GM21737 (cell line): ENCODE measurements around the gene MPPED1.

Experiments
- ATAC-seq: cut with Tn5 transposase; IDR thresholded peaks from one replicate; pipeline ENCODE4 v1.9.1; 2021; ENCODE audit warnings: mild to moderate bottlenecking, moderate library complexity; ENCODE audit not compliant: unreplicated experiment

The MPPED1 gene

GRCh38 chr22:43535741-43536140, 123.9 kb downstream of the MPPED1 start:
- no peak for ATAC-seq

- no peak for ATAC-seq
Observed at GRCh38 chr22:43537019-43537585, 125.3 kb downstream of the MPPED1 start.

DNA sequence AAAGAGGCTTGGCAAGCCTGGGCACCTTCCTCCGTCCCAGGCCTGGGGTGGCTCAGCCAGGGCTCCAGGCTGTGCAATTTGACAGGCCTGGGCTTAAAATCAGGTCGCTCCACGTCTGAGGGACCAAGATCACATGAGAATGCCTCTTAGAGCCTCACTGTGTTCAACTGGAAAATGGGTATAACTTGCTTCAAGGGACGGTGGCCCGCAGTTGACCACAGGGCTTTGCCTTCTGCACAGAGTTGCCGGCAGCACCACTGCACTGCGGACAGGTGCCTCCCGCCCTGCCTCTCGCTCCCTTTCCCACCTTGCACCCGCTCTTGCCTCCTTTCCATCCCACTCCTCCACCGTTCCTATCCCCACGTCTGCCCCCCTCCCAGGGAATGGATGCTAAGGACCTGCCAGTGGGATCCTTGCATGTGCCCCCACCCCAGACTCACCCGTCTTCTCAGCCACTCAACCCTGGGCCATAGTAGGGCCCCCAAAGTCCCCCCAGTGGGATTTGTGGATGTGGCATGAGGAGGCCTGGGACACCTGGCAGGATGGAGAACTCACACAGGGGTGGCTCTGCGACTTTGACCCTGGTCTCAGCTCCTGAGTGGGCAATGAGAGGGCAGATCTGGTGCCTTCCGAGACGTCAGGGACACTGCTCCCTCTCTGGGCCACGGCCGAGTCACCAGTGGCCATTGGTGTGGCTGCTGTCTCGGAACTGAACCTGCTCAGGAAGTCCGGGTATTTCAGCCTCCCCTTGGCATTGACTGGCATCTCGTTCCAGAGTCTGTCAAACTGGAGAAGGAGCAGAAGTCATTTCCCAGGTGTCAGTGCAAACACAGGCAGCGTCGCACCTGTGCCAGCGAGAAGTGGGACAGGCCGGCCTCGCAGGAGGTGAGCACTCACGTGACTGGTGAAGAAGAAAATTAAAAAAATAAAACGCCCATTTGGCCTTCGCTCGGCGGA, 128.0 kb downstream of the MPPED1 start:
- no peak for ATAC-seq

DNA sequence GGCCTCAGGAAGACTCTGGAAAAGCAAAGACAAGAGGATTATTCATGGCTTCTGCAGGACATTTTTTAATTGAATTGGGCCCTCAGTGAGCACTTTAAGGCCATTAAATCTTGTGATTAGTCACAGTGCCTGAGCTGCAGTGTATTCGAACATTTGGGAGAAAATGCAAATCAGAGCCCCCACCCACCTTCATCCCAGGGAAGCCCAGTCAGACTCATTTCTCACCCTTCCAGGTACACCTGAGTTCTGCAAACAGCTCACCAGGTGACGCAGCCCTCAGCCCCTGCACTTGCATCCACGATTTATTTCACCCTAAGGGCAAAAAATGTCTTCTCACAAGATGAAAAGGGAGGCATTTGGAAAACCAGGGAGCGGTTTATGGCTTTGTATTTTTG, 128.7 kb downstream of the MPPED1 start:
- ATAC-seq, result no peak

DNA sequence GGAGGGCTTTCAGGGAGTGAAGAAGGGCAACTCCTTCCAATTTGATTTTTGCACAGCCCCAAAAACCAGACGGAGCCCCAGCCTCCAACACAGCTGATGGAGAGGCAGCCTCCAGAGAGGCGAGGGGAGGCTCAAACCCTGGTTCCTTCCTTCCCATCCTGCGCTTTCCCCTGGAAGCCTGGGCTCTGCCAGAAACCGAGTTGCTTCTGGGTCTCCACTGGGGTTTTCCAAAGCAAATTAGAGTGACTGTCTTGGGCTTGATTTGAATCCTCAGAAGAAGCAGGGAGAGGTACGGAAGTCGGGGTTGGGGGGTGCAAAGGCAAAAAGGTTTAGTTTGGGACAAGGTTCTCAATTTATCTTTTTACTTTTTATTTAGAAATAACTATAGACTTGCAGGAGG, 129.2 kb downstream of the MPPED1 start:
- no peak for ATAC-seq

DNA sequence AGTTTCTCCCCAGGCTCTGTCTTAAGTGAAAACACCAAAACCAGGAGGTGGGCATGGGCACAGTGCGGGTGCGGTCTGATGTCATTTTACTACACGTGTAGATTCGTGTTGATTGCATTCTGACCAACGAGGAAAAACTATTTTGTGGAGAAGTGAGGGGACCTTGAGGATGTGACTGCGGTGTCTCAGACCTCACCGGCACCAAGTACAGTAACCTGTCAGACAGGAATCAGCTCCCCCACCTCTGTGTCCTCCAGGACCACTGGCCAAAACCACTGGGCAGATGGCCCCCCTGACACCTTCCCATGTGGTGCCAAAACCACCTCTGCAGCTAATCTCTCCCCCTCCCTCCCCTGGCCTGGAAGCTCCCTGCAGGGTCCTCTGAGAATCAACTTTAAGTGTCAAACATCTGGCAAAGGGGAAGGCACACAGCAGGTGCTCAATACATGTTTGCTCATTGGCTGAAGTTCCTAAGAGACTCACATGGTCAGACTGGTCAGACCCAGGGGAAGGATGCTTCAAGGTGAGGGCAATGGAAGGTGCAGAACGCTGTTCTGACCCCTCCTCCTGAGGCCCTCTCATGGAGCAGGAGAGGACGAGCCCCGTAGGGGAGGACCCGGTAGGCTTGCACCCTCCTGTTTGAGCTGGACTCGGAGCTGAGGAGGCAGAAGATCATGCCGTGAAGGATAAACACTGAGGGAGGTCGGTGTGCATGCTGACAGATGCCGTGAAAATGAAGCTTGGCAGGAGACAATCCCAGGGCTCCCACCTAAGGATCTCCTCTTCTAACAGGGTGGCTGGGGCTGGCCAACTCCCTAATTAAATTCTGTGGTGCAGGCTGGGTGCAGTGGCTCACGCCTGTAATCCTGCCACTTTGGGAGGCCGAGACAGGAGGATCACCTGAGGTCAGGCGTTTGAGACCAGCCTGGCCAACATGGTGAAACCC, 129.9 kb downstream of the MPPED1 start:
- no peak for ATAC-seq

GRCh38 chr22:43542681-43543521, 131.1 kb downstream of the MPPED1 start:
- no peak for ATAC-seq

- ATAC-seq, result no peak
Observed at GRCh38 chr22:43543522-43544288, 131.9 kb downstream of the MPPED1 start.

DNA sequence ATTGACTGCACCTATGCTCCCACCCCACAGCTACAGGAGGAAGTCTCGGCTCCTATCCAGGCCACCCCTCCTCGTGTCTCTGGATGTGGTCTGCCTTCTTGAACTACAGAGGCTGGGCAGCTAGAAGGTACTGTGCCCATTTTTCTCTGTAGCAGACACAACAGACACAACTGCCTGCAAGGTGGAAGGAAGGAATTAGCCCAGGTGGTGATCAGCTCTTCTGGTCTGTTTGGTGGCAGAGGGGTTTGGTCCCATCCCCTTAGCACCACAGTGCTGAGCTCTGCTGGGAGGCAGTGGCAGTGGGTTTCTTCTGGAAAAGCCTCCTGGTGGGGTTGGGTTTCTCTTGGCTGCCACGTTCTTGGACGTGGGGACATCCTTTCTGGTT, 132.5 kb downstream of the MPPED1 start:
- ATAC-seq, result no peak

- no peak for ATAC-seq
Observed at GRCh38 chr22:43546186-43546585, 134.4 kb downstream of the MPPED1 start.

- no peak for ATAC-seq
Observed at GRCh38 chr22:43550024-43550620, 138.3 kb downstream of the MPPED1 start.

GRCh38 chr22:43550672-43551071, 138.9 kb downstream of the MPPED1 start:
- no peak for ATAC-seq

DNA sequence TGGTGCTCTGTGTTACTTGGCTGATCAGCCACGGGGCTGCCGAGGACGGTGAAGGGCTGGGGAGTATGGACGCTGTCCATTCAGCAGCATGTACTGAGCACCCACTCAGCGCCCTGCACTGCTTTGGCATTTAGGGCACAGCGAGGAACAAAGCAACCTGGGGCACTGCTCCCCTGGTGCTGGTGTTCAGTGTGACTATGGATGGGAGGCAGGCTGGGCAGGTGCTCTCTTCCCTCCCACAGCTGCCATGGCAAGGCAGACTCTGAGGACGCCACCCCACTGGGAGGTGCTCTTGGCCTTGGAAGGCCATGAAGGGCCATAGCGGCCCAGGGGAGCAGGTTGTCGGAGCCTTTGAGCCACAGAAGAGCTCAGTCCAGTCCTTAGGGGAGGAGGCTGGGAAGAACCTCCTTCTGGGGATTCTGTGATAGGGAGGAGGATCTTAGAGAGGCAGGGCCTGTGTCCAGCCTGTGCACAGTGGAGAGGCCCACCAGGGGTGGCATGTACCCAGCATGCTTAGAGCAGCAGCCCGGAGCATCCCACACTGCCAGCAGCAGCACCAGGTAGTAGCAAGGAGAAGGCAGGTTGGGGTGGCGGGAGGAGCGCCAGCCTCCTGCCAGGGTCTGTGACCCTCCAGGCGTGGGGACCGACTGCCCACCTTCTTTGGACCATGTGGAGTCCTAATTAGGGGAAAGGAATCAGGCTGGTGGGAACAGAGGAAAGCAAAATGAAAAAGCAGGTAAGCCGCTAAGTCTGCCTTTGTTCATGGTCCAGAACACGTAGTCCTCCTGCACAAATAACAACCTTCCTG, 141.8 kb downstream of the MPPED1 start:
- ATAC-seq, result no peak

GRCh38 chr22:43554259-43554636, 142.4 kb downstream of the MPPED1 start:
- no peak for ATAC-seq

GRCh38 chr22:43554694-43555365, 143.0 kb downstream of the MPPED1 start:
- no peak for ATAC-seq

DNA sequence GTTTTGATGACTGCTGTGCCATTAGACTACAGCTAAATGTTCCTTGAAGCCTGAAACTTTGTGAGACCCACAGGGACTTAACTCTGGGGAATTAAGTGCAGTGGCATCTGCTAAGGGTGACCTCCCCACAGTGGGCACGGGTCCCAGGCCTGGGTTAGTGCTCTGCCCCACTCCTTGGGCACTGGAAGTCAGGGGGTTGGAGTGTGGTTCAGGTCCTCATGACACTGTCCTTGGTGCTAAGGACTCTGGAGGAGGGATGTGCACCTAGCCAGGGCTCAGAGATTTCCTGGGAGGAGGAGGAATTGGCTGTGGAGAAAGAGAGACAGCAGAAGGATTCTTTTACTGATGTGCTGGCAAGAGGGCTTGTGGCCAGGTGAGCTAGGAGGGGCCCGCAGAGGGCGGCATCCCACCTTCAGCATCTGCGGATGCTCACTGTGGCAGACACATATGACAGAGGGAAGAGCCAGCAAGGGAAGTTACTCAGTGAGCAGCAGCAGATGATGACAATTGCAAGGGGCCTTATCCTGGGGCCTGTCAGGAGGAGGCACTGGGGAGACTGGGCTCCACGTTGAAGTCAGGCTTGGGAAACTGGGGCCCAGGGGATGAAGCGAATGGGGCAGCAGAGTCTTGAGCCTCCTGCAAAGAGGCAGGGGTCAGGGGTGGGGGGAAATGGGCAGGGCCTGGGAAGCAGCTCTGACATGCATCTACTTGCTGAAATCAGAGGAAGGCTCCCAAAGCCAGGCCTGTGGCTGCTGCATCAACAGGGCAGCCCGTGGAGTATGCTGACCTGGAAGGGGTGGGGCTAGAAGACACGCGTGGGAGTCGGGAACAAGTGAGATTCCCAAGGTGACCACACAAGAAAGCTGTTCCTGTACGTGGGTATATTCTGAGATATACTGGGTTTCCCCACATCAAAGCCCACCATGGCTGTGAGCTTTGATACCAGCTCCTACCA, 144.0 kb downstream of the MPPED1 start:
- no peak for ATAC-seq
